ENCODE results near the gene HS3ST2.

Gene HS3ST2

GRCh38 chr16:22941970-22942501, 128.1 kb downstream of the HS3ST2 start:
- H3K9me3 ChIP-seq = no peaks in the 10 kb centered on the region
- no peak for TF ChIP-seq CTCF (IDR thresholded peaks at IDR 0.05; ENCODE audit: low read depth, low read length)
- no peaks in the 10 kb centered on the region for H3K36me3 ChIP-seq
- H3K4me1 ChIP-seq = no peaks in the 10 kb centered on the region; the same call in 1 of the 2 replicates
- H3K27me3 ChIP-seq = no peaks in the 10 kb centered on the region
- H3K4me3 ChIP-seq (ENCODE audit: low read depth, low read length) = no peak overlapping the region
- DNase-seq = no peak

GRCh38 chr16:22942811-22943210, 128.8 kb downstream of the HS3ST2 start:
- H3K9me3 ChIP-seq = no peaks in the 10 kb centered on the region
- no peaks in the 10 kb centered on the region; the same call in 1 of the 2 replicates for H3K4me1 ChIP-seq
- no peak overlapping the region for H3K4me3 ChIP-seq (ENCODE audit: low read depth, low read length)
- TF ChIP-seq CTCF (IDR thresholded peaks at IDR 0.05; ENCODE audit: low read depth, low read length) = no peak
- H3K36me3 ChIP-seq = no peaks in the 10 kb centered on the region
- no peak for DNase-seq
- no peaks in the 10 kb centered on the region for H3K27me3 ChIP-seq

- Histone ChIP-seq H3K27me3 (no peaks in the 10 kb centered on the region), H3K36me3 (no peaks in the 10 kb centered on the region), H3K9me3 (no peaks in the 10 kb centered on the region), H3K4me3 (ENCODE audit: low read depth, low read length) (no peak overlapping the region), H3K4me1 (no peaks in the 10 kb centered on the region; the same call in 1 of the 2 replicates)
- no peak for DNase-seq
- TF ChIP-seq CTCF (IDR thresholded peaks at IDR 0.05; ENCODE audit: low read depth, low read length) = no peak
Measured at GRCh38 chr16:22945361-22945760, 131.4 kb downstream of the HS3ST2 start.

- no peak for TF ChIP-seq CTCF (IDR thresholded peaks at IDR 0.05; ENCODE audit: low read depth, low read length)
Measured at GRCh38 chr16:22946433-22946832, 132.5 kb downstream of the HS3ST2 start.

GRCh38 chr16:22948058-22948602, 134.2 kb downstream of the HS3ST2 start:
- H3K36me3 ChIP-seq = no peaks in the 10 kb centered on the region
- DNase-seq = no peak
- no peaks in the 10 kb centered on the region for H3K9me3 ChIP-seq
- no peaks in the 10 kb centered on the region; the same call in 1 of the 2 replicates for H3K4me1 ChIP-seq
- no peaks in the 10 kb centered on the region for H3K27me3 ChIP-seq
- TF ChIP-seq CTCF (IDR thresholded peaks at IDR 0.05; ENCODE audit: low read depth, low read length) = no peak
- no peak overlapping the region for H3K4me3 ChIP-seq (ENCODE audit: low read depth, low read length)

More at GRCh38 chr16:22946433-22946832, 132.5 kb downstream of the HS3ST2 start:
- no peaks in the 10 kb centered on the region for H3K36me3 ChIP-seq
- no peaks in the 10 kb centered on the region for H3K27me3 ChIP-seq
- no peak overlapping the region for H3K4me3 ChIP-seq (ENCODE audit: low read depth, low read length)
- no peak for DNase-seq
- H3K9me3 ChIP-seq = no peaks in the 10 kb centered on the region
- H3K4me1 ChIP-seq = no peaks in the 10 kb centered on the region; the same call in 1 of the 2 replicates

GRCh38 chr16:22948603-22949368, 134.8 kb downstream of the HS3ST2 start:
- peak; percentile 88 for TF ChIP-seq CTCF (IDR thresholded peaks at IDR 0.05; ENCODE audit: low read depth, low read length)
- no peaks in the 10 kb centered on the region; the same call in 1 of the 2 replicates for H3K4me1 ChIP-seq
- H3K9me3 ChIP-seq = no peaks in the 10 kb centered on the region
- H3K4me3 ChIP-seq (ENCODE audit: low read depth, low read length) = no peak overlapping the region
- H3K36me3 ChIP-seq = no peaks in the 10 kb centered on the region
- DNase-seq = peak; percentile 80
- no peaks in the 10 kb centered on the region for H3K27me3 ChIP-seq
